Astrocyte of the hippocampus (primary cell): ENCODE data around the gene TMEM179.
"Not testable (repeated sequence)": the region's sequence is repeated elsewhere in the genome, so short reads cannot be mapped to it uniquely, and the experiment has no call there.

Experiments
- DNase-seq: peaks from one replicate; pipeline ENCODE4 v3.0.0; 2011; ENCODE audit warnings: low read depth, low spot score

Gene TMEM179

DNA sequence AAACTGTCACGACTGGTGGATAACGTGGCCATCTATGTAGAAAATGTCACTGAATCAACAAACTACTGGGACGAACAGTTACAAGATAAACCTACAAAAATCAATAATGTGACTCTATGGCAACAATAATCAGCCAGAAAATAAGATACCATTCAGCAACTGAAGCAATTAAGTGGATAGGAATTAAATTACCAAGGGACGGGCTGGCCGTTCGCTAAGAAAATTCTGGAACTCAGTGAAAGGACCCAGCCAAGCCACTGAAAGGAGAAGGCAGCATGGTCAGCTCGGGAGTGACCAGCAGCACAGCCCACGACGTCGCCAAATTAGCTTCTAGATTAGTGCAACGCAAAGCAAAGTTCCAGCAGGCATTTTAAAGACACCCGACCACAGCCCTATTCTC is 33.6 kb upstream of the TMEM179 start:
- DNase-seq: no peak

DNA sequence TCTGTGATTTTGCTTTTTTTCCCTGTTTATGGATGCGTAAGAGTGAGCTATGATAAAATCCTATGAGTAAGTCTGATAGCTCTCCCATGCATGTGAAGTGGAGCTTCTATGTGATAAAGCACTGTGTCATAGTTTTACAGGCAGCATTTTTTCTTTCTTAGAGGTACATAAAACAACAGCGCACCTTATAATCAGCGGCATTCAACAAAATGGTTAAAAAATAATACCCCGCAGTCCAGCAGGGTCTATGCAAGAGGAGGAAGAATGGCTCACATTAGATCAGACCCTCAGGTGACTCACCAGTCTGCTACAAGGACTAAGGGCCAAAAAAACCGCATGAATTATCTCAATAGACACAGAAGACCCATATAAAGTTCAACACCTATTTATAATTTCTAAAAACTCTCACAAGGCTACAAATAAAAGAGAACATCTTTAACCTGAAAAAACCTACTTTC is 33.0 kb upstream of the TMEM179 start:
- no peak for DNase-seq

DNA sequence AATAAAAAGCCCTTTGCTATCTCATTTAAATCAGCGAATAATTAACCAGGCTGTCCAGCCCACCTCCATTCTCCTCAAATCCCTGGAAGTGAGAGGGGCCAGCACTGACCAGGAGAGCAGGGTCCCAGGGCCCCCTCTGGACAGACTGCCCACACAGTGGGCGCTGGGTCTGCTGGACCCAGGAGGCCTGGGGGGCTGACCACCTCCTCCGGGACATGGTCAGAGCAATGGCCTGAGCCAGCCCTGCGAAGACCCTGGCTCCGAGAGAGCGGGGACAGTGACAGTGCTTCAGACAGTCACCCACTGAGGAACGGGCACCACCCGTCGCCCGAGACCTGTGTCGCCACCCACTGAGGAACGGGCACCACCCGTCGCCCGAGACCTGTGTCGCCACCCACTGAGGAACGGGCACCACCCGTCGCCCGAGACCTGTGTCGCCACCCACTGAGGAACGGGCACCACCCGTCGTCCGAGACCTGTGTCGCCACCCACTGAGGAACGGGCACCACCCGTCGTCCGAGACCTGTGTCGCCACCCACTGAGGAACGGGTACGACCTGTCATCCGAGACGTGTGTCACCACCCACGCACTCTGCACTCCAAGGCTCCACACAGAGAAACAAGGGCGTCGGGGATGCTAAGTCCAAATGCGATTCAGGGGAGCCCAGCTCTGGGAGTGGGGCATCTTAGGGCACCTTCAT is 32.4 kb upstream of the TMEM179 start:
- not testable (repeated sequence) for DNase-seq

DNA sequence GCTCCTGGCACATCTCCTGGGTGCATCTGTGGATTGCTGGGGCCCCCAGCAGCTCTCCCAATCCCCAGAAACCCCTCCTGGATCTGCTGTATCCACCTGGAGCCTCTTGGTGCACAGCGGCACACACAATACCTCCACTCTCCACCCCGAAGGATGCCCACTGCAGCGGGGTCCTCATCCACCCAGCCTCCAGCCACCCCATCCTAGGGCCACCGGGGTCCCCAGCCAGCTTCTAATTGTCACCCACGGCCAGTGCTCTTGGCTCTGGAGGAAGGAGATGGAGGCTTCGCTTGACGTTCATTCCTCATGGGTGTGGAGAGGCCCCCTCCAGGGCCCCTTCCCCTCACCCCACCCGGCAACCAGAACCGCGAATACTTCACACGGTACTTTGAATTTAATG is 31.6 kb upstream of the TMEM179 start:
- no peak for DNase-seq

DNA sequence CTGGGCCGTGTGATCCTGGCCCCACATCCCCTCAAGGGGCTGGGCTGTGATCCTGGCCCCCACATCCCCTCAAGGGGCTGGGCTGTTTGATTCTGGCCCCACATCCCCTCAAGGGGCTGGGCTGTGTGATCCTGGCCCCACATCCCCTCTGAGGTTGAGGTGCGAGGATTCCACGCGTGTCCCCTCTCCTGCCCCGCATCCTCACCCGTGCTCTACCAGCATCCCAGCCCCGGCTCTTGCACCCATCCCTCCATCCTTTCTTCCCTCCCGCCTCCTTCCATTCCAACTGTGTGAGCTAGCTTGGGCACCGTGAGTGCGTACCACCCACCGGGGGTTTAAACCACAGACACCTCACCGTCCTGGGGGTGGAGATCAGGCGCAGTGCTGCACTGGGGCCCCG is 31.1 kb upstream of the TMEM179 start:
- no peak for DNase-seq

DNA sequence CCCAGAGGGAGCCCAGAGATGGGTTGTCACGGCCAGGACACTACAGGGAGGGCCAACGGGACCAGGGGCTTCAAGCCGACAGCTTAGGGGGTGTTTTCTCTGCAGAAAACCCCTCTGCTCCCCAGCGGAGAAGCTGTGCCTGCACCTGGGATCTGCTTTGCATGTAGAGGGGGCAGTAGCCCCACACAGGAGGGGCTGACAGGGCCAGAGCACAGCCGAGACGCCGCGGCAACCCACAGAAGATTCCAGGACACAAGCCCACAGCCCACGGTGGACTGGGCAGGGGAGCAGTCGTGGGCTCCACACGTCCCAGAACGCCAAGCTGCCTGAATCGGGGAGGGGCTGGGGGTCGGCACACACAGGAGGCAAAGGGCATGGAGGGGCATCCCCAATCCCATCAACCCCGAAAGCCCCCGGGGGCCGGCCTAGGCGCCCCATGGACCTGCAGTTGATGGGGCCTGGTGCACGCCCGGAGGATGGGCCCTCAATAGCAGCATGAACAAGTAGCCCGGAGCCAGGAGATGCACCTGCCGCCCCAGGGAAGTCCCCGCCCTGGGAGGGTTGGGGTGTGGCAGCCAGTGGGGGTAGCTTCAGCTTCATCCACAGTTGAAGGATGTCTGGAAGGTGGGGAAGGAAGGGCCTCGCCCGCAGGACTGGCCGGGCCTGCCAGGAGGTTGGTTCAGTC is 30.5 kb upstream of the TMEM179 start:
- DNase-seq: no peak

DNA sequence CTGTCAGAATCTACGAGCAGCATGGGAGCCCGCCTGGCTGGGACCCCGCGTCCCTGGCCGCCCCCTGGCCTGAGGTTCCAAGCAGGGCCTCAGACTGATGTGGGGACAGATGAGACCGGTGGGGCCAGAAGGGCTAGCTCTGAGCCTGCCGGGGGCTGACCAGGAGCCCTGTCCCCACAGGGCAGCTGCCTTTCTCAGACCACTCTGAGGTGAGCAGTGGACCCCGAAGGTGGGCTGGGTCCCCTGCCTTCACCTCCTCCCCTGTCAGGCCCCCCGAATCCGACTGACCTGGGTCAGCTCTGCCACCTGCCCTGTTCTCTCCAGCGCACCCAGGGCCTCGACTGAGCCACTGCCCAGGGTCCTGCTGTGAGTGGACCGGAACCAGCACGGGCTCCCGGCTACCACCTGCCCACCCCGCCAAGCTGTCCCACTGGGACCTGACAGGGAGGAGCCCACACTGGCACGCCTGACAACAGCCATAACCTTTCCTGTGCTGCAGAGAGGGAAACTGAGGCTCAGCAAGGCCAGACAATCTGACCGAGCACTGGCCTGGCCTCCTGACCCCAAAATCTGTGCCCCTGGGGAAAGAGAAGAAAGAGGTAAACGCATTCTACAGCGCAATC is 29.7 kb upstream of the TMEM179 start:
- no peak for DNase-seq

DNA sequence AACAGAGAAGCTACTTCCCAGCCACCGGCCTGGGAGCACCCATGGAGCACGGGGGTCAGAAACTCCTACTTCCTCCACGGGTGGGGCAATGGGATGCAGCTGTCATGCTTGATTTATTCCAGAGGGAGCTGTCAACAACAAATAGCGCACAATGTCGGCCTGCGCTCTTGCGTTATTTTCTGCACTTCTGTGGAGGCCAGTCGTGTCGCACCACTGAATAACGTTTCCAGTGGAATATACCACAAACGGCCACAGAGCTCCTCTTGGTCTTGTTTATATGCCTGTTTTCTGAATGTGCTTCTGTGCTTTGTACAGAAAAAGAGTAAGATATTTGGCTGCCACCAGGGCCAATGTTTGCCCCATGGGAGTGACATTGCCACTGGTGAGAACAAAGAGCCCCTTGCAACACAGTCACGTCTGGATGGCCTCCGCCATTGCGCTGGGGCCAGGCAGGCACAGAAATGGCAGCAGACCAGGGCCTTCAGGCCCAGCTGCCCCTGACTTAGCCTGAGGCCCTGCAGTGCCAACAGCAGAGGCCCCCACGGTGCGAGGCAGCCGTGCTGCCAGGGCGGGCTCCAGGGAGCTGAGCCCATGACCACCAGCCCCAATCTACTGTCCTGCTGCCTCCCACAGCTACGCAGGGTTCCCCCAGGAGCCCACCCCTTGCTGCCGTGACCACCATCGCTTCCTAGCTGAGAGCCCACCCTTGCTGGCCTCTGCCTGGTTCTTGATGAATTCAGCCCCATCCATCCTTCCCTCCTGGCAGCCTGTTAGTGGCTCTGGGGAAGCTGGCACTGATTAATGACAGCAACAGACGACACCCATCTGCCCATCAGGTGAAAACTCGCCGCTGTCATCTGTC is 28.9 kb upstream of the TMEM179 start:
- DNase-seq: no peak

DNA sequence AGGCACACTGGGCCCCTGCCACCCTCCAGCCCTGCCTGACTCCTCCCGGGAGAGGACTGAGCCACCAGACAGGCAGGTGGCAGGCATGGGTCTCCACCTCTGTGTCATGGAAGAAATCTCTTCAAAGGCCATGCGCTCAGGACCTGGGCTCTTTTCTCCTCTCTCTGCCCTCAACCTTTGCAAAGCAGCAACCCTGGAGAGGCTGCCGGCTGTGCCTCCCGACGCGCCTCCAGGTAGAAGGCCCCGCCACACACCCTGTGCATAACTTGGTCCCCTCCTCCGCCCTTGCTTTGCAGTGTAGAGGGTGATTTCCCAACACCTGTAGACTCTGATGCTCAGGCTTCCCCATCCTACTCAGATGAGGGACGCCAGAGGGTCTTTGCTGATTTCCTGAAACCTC is 28.2 kb upstream of the TMEM179 start:
- DNase-seq: no peak

DNA sequence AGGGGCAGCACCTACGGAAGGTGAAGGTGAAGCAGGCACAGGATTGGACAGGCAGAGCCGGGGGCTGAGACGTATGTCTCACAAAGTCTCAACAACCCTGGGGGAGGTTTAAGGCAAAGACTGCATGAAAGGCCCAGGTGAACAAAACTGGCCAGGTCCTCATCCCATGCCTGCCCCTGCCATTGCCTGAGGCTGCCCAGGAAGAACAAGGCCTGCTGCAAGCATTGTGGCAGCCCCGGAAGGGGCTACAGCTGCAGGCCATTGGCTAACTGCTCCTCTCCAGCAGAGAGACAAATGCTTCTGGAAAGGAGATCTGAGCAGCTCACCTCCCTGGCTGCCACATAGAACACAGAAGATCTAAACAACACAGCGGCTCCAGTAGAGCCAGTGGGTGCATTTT is 20.4 kb upstream of the TMEM179 start:
- DNase-seq: no peak

DNA sequence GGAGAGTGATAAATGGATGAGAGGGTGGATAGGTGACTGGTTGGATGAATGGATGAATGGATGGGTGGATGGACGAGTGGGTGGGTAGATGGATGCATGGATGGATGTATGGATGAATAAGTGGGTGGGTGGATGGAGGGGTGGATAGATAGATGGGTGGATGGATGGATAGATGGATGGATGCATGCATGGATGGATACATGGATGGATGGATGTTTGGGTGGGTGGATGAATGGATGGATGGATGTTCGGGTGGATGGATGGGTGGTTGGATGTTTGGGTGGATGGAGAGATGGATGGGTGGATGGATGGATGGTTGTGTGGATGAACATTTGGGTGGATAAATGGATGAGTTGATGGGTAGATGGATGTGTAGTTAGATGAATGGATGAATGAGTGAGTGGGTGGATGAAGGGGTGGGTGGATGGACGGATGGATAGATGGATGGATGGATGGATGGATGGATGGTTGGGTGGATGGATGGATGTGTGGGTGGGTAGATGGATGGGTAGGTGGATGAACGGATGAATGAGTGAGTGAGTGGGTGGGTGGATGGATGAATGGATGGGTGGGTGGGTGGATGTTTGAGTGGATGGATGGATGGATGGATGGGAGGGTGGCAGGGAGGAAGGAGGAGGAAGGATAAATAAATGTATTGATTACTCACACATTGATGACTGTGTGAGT is 9.7 kb upstream of the TMEM179 start:
- no peak for DNase-seq

DNA sequence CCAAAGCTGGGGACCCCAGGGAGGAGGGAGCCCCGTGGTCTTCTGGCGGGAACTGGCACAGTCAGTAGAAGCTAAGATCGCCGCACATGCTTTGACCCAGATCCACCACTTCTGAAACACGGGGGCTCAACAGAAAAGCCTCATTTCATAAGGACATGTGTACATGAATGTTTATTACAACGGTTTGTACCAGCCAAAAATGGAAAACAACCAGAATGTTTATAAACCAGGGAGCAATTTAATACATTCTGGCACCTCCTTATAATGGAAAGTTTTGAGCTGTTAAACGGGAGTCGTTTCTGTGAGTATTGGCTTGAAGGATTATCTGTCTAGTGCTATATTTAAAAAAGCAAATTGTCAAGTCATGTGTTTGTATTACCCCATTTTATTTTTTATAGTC is 7.3 kb upstream of the TMEM179 start:
- no peak for DNase-seq

DNA sequence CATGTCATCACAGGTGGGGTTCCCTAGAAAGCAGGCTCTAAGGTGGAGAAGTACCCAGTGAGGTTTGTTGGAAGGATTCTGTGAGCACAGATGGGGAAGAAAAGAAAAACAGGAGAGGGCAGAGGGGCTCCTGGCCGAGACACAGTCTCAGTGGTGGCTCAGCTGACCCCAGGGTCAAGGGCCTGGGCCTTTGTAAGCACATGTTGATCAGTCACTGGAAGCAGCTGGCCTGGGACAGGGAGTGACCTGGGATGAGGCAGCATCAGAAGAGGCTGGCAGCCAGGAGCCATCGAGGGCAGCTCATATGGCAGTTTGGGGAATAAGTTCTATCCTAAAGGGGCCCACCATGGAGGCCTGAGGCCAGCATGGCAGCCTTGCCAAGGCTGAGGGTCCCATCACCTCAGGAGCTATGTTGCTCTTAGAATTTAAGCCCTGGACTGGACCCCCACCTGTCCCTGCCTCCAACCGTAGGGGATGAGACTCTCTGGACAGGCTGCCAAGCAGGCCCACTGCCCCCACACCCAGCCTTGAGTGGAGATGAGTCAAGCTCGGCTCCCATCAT is 6.3 kb upstream of the TMEM179 start:
- no peak for DNase-seq

DNA sequence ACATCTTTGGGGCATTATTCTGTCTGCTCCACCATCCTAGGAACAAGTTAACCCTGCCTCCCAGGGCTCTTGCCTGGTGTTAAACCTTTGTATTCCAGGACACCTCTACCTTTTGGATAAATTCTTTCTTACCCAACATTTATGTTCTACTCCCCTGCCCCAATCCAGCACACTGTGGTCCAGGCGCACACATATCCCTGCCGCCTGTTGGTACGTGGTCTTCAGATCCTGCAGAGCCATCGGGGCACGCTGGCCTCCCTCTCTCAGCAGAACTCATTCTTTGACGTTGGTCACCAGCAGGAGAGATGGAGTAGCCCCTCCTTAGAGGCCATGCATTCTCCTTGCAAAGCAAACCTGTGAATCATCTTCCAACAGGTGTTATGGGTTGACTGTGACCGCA is 5.1 kb upstream of the TMEM179 start:
- no peak for DNase-seq

DNA sequence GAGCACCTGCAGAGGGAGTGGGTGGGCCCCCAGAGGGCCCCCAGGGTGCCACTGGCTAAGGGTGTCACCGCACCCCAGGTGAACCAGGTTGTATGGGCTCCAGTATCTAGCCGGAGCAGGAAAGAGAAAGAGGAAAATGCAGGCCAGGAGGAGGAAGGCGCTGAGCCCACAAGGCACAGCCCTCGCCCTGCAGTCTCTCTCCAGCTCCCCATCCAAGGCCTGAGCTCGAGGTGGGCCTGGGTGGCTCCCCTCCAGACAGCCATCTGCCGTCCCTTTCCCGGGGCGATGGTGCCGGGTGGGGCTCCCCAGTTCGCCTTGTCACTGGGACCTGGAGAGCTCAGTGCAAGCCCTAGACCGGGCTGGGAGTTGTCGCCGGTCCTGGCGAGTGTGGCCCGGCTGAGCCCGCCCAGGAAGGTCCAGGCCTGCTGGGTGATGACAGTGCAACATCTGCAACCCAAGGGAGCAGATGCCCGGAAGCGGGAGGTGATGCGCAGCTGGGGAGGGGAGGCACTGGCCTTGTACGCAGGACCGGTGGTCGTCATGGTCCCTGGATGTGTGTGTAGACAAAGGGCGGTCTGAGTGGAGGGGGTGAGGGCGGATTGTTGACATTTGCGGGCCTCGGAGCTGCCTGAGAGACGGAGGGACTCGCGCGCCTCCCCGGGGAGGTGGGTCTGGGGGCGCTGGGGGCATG is 716 bp downstream of the TMEM179 start:
- no peak for DNase-seq

DNA sequence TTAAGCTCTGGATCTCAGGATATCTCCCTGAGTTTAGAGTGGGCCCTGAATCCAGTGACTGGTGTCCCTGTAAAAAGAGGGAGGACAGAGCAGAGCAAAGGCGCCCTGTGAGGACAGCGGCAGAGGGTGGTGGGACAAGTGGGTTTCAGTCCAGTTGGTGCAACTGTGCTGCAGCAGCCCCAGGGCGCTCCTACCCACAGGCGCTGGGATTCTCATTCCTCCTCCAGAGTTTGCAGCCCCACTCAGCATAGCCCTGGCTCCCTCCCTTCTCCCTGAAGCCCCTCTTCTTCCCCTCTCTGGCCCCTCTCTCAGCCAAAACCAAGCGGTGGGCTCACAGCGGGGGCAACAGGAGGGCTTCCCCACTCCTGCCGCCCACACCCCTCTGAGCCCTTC is 1.6 kb downstream of the TMEM179 start:
- no peak for DNase-seq

DNA sequence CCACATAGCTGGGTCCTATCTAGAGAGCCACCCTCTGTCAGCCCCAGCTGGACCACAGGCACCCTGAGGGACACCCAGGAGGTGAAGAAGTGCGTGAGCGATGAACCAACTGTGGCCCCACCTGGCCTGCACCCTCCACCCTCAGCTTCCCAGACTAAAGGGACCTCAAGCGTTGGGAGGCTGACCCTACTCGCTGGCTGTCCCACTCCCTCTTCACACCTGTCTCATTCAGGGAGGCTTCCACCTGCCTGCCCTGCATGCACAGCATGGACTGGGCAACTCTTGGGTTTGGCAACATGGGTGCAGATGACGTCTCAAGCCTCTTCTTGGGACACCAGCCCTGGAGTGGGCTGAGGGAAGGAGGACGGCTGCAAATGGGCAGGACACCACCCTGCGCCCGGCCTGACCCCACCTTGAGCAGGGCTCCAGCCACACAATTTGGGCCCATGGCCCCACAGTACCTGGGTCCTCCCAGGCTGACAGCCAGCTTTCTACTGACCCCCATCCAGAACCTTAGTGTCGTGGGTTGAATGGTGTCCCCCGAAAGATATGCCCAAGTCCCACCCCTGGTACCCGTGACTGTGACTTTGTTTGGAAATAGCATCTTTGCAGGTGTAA is 2.1 kb downstream of the TMEM179 start:
- no peak for DNase-seq

DNA sequence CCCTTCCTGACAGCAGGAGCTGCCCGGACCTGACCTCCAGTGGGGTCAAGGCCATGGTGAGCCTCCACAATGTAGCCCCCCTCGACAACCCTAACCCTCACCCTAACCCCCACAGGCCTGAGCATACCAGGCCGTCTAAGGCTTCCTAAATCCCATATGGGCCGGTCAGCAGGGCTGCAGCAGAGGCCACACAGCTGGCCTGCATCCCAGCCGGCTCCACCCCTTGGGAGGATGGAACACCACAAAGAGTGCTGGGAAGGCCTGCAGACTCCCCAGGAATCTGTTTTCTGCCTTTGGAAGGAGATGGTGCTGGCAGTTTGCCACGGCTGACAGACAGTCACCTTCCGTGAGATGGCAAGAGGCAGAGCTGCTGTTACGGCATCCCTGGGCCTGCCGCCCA is 2.8 kb downstream of the TMEM179 start:
- no peak for DNase-seq

DNA sequence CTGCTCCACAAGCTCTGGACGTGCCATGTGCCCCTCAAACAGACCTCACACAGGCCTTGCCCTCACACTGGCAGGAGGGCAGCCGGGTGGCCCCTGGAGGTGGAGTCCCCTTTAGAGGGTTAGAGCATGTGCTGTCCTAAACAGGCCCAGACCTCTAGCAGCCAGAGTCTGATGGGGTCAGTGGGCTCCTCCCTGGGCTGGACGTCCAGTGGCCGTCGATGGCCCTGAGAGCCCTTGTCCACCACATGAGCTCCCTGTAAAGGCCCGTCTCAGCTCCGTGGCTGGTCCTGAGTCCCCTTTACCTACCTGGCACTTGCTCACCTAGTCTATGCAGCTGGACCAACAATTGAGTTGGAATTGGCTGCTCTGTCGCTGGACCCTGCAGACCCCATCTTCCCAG is 3.8 kb downstream of the TMEM179 start:
- no peak for DNase-seq

DNA sequence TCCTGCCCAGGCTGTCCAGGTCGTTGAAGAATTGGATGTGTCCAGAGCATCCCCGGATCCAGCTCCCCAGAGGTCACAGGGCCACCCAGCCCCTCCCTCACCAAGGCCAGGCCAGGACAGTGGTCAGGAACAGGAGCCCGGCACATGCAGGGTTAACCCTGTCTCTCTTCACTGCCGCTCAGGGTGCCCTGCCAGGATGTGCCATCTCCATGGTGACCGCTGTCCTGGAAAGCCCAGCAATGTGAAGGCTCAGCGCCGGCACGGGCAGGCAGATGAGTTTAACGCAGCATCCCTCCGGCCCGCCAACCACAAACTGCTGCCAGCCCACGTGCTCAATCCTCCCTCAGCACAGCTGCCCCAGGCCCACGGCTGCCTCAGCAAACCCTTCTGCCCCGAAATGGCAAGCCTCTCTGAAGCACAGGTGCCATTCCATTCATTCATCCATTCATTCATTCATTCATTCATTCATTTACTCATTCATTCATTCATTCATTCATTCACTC is 4.4 kb downstream of the TMEM179 start:
- DNase-seq: no peak
